K562 (cell line): ENCODE data around the gene VSIG1. TPM values are rescaled to one million over a fixed set of nuclear protein-coding genes. Genes with fewer than 3 reads are reported as not detected.
A peak's percentile ranks its signal among the peaks of the same experiment; 100 is the strongest.

ENCODE experiments used
- BHLHE40 ChIP-seq: IDR thresholded peaks from 2 replicates; pipeline ENCODE4 v1.6.1; 2011; ENCODE audit warnings: low read length, improper control_type of control experiment
- BRF1 ChIP-seq: IDR thresholded peaks from 3 replicates; pipeline ENCODE4 v1.6.1; 2011; ENCODE audit warnings: borderline replicate concordance, mild to moderate bottlenecking; ENCODE audit not compliant: insufficient read length; ENCODE audit errors: extremely low read depth
- CHD2 ChIP-seq: IDR thresholded peaks from 2 replicates; pipeline ENCODE4 v1.6.1; 2011; ENCODE audit warnings: low read depth, low read length
- CHD4 ChIP-seq: fragments of 200-600 bp; sonication (generic); IDR thresholded peaks from 3 replicates; pipeline ENCODE4 v1.6.1; 2012; ENCODE audit warnings: low read depth, mild to moderate bottlenecking, mixed read lengths, low read length, inconsistent platforms; ENCODE audit not compliant: insufficient read depth, insufficient replicate concordance, poor library complexity, severe bottlenecking
- FOXJ2 ChIP-seq: fragments of 200-800 bp; sonication (Bioruptor generic); IDR thresholded peaks from 2 replicates; pipeline ENCODE4 v1.6.1; 2016; ENCODE audit warnings: missing genetic modification characterization, missing compliant biosample characterization
- FOXK2 ChIP-seq, 2 experiments: fragments of 450-650 bp; IDR thresholded peaks in 1 of 2; conservative IDR thresholded peaks in 1 of 2; 2 replicates each; pipeline ENCODE4 v1.6.1; 2016; ENCODE audit warnings: low read depth in 2 of 2, mild to moderate bottlenecking in 1 of 2
- GATAD2A ChIP-seq: fragments of 450-650 bp; IDR thresholded peaks from 2 replicates; pipeline ENCODE4 v1.6.1; 2017
- HDAC2 ChIP-seq: fragments of 450-650 bp; IDR thresholded peaks from 2 replicates; pipeline ENCODE4 v1.6.1; 2016; ENCODE audit warnings: mild to moderate bottlenecking
- JUND ChIP-seq, 2 experiments: IDR thresholded peaks; 2 replicates in 1 of 2; 3 replicates in 1 of 2; pipeline ENCODE4 v1.6.1; 2011; ENCODE audit warnings: borderline replicate concordance in 2 of 2, low read depth in 2 of 2, low read length in 2 of 2, improper control_type of control experiment in 1 of 2, missing biosample characterization in 1 of 2, missing genetic modification characterization in 1 of 2, missing genetic modification reagents in 1 of 2
- KDM1A ChIP-seq, 2 experiments: fragments of 450-650 bp; IDR thresholded peaks; 2 replicates each; pipeline ENCODE4 v1.6.1; 2016; ENCODE audit warnings: mild to moderate bottlenecking in 2 of 2
- KHSRP ChIP-seq: fragments of 450-650 bp; IDR thresholded peaks from 2 replicates; pipeline ENCODE4 v1.6.1; 2017
- KLF10 ChIP-seq: fragments of 250-450 bp; sonication (Bioruptor Pico); IDR thresholded peaks from 2 replicates; pipeline ENCODE4 v1.6.1; 2021; ENCODE audit warnings: matching md5 sums
- MEIS2 ChIP-seq: fragments of 450-650 bp; IDR thresholded peaks from 2 replicates; pipeline ENCODE4 v1.6.1; 2014; ENCODE audit warnings: mild to moderate bottlenecking; ENCODE audit not compliant: partially characterized antibody
- NR2C1 ChIP-seq, 2 experiments: fragments of 450-650 bp; IDR thresholded peaks; 2 replicates each; pipeline ENCODE4 v1.6.1; 2017; ENCODE audit warnings: mild to moderate bottlenecking in 2 of 2, antibody characterized with exemption in 1 of 2, inconsistent platforms in 1 of 2, missing compliant biosample characterization in 1 of 2, missing genetic modification characterization in 1 of 2
- NRF1 ChIP-seq, 2 experiments: fragments of 450-650 bp; IDR thresholded peaks in 1 of 2; conservative IDR thresholded peaks in 1 of 2; 2 replicates each; pipeline ENCODE4 v1.6.1; 2014; ENCODE audit warnings: mild to moderate bottlenecking in 2 of 2
- TCFL5 ChIP-seq: fragments of 250-450 bp; sonication (Bioruptor Pico); conservative IDR thresholded peaks from 2 replicates; pipeline ENCODE4 v1.6.1; 2021; ENCODE audit warnings: mild to moderate bottlenecking, moderate library complexity, matching md5 sums
- TRIM28 ChIP-seq: fragments of 450-650 bp; IDR thresholded peaks from 2 replicates; pipeline ENCODE4 v1.6.1; 2017
- ZNF12 ChIP-seq: sonication (generic); formaldehyde crosslinking; IDR thresholded peaks from 2 replicates; pipeline ENCODE4 v1.4.0; 2020; ENCODE audit warnings: mild to moderate bottlenecking, missing genetic modification reagents
- ZNF253 ChIP-seq: fragments of 250-450 bp; sonication (Bioruptor Pico); conservative IDR thresholded peaks from 2 replicates; pipeline ENCODE4 v1.6.1; 2021; ENCODE audit warnings: mild to moderate bottlenecking
- ZNF384 ChIP-seq: IDR thresholded peaks from 2 replicates; pipeline ENCODE4 v1.6.1; 2012; ENCODE audit warnings: low read depth, low read length, improper control_type of control experiment
- polyA plus RNA-seq, 8 experiments: library from polyadenylated mRNA; depleted of rRNA in 4 of 8; stranded (reverse) in 5 of 8; unstranded in 3 of 8; fragments of >200 nt; fragmentation: Nextera tagmentation in 2 of 8; fragmentation: Illumina TruSeq in 1 of 8; extraction: Ambion mirVana in 2 of 8; extraction: Trizol in 1 of 8; gene quantifications; 2 replicates each; pipeline versions ENCODE4 v1.2.1 to v1.2.3, GENCODE V29; 2011 to 2014; ENCODE audit warnings: inconsistent platforms in 1 of 8, missing spikeins in 1 of 8
- total RNA-seq, 7 experiments: library from RNA; depleted of rRNA in 6 of 7; stranded (reverse); fragments of >200 nt in 6 of 7; fragmentation: Illumina TruSeq in 2 of 7; extraction: Trizol in 2 of 7; gene quantifications; 2 replicates each; pipeline versions ENCODE4 v1.2.1 to v1.2.3, GENCODE V29; 2011 to 2021; ENCODE audit warnings: low replicate concordance in 1 of 7
- TF ChIP-seq, protein P1 (sequence below): sonication (generic); formaldehyde crosslinking; IDR thresholded peaks from 2 replicates; pipeline ENCODE4 v1.8.0; 2022; ENCODE audit warnings: missing genetic modification reagents, mild to moderate bottlenecking, borderline replicate concordance
- TF ChIP-seq, protein P2 (sequence below): IDR thresholded peaks from 2 replicates; pipeline ENCODE4 v1.6.1; 2012; ENCODE audit warnings: low read depth, low read length, improper control_type of control experiment, borderline replicate concordance
- TF ChIP-seq, protein P3 (sequence below): sonication (generic); IDR thresholded peaks from 2 replicates; pipeline ENCODE4 v1.6.1; 2016

Gene VSIG1
- total and polyA plus RNA-seq, 9 of the 15 experiments (the other 6 are each of a cell fraction or from before 2014, with no cell fraction given): not detected

DNA sequence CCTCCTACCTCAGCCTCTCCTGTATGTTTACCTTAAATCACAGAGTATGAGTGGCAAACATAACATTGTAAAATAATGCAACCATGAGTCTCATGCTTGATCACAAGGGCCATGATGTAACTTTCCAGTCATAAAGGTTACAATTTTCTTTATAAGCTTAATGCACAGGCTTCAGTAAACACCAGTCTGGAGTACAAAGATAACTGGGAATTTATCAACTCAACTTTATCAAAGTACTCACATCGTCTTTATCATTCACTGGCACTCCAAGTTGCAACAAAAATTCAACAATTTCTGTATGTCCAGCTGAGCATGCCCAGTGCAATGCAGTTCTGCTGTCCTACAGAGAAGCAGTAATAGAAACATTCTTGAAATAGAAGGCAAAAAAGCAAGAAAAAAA lies 43.6 kb downstream of the VSIG1 start (continued):
- peak; percentile 92 to 93 for TF ChIP-seq NRF1 (conservative IDR thresholded peaks at IDR 0.05 in 1 of 2, IDR thresholded peaks at IDR 0.05 in 1 of 2)
- no peak for TF ChIP-seq GATAD2A
- TF ChIP-seq KDM1A (IDR thresholded peaks at IDR 0.05): peak in 1 of 2 experiments; percentile 19; a peak in 1 of 4 replicates
- no peak for TF ChIP-seq ZNF253 (CRISPR knock-in tag)
- TF ChIP-seq CHD4: no peak
- TF ChIP-seq, protein P1, sequence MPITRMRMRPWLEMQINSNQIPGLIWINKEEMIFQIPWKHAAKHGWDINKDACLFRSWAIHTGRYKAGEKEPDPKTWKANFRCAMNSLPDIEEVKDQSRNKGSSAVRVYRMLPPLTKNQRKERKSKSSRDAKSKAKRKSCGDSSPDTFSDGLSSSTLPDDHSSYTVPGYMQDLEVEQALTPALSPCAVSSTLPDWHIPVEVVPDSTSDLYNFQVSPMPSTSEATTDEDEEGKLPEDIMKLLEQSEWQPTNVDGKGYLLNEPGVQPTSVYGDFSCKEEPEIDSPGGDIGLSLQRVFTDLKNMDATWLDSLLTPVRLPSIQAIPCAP: no peak
- TF ChIP-seq BHLHE40: no peak
- TF ChIP-seq JUND (IDR thresholded peaks at IDR 0.05; ENCODE audit: borderline replicate concordance, low read depth, low read length): peak; percentile 60; the same call in 1 of the 2 replicates
- TF ChIP-seq JUND (tag; IDR thresholded peaks at IDR 0.05; ENCODE audit: borderline replicate concordance, low read depth, low read length): no peak; the same call in 2 of the 3 replicates
- TF ChIP-seq ZNF12 (CRISPR knock-in tag): no peak
- TF ChIP-seq ZNF384: no peak
- TF ChIP-seq MEIS2: peak; percentile 60
- no peak for TF ChIP-seq CHD2
- peak; percentile 65; the same call in 1 of the 2 replicates for TF ChIP-seq HDAC2
- TF ChIP-seq FOXJ2 (tag): peak; percentile 81
- TF ChIP-seq KHSRP: 0 out of 2 replicates have a peak, but pooled peaks have one; percentile 46
- TF ChIP-seq TCFL5: no peak
- TF ChIP-seq BRF1: no peak
- no peak for TF ChIP-seq KLF10 (CRISPR knock-in tag)
- TF ChIP-seq TRIM28: no peak
- TF ChIP-seq NR2C1 (IDR thresholded peaks at IDR 0.05): no peak
- 0 out of 2 replicates have a peak, but pooled peaks have one; percentile 14 for TF ChIP-seq NR2C1 (tag; IDR thresholded peaks at IDR 0.05)
- TF ChIP-seq, protein P2, sequence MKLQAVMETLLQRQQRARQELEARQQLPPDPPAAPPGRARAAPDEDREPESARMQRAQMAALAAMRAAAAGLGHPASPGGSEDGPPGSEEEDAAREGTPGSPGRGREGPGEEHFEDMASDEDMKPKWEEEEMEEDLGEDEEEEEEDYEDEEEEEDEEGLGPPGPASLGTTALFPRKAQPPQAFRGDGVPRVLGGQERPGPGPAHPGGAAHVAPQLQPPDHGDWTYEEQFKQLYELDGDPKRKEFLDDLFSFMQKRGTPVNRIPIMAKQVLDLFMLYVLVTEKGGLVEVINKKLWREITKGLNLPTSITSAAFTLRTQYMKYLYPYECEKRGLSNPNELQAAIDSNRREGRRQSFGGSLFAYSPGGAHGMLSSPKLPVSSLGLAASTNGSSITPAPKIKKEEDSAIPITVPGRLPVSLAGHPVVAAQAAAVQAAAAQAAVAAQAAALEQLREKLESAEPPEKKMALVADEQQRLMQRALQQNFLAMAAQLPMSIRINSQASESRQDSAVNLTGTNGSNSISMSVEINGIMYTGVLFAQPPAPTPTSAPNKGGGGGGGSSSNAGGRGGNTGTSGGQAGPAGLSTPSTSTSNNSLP: 0 out of 2 replicates have a peak, but pooled peaks have one; percentile 12
- peak; percentile 63 to 70; a peak in 3 of 4 replicates for TF ChIP-seq FOXK2 (conservative IDR thresholded peaks at IDR 0.05 in 1 of 2, IDR thresholded peaks at IDR 0.05 in 1 of 2; ENCODE audit: low read depth in 2 of 2)
- TF ChIP-seq, protein P3, sequence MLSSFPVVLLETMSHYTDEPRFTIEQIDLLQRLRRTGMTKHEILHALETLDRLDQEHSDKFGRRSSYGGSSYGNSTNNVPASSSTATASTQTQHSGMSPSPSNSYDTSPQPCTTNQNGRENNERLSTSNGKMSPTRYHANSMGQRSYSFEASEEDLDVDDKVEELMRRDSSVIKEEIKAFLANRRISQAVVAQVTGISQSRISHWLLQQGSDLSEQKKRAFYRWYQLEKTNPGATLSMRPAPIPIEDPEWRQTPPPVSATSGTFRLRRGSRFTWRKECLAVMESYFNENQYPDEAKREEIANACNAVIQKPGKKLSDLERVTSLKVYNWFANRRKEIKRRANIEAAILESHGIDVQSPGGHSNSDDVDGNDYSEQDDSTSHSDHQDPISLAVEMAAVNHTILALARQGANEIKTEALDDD: no peak
- TF ChIP-seq, all 486 proteins: peak for 65
